Medulla oblongata (tissue), 1 donor: ENCODE data around the gene RNF150.

Source experiments
- DNase-seq: peaks from one replicate; pipeline ENCODE4 v3.0.0-alpha.2; 2015; ENCODE audit errors: extremely low spot score

The RNF150 gene

DNA sequence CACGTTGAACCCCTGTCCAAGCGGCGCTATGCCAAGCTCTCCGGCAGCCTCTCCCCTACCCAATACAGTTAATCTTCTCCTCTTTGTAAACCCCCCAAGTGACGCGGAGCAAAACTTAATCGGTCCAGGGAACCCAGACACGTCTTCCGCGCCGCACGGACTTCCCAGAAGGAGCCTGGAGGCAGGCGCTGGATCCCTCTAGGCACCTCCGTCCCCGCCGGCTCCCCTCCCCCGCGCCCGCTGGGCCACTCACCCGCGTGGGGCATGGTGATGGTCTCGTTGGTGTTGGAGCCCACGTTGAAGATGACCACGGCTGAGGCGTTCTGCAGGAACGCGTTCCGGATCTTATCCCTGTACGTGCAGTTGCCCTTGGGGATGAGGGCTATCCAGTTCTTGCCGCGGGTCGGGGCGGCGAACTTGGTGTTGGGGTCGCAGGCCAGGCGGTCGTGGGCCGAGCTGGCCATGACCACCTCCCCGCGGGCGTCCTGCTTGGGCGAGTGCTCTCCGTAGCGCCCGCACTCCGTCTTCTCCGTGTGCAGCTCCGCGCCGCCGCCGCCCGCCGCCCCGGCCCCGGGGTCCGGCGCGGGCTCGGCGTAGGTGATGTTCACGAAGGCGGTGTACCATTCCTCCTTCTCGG lies 1.1 kb downstream of the RNF150 start:
- DNase-seq = peak; percentile 16

GRCh38 chr4:141131723-141132071 lies 1.6 kb downstream of the RNF150 start:
- no peak for DNase-seq

DNA sequence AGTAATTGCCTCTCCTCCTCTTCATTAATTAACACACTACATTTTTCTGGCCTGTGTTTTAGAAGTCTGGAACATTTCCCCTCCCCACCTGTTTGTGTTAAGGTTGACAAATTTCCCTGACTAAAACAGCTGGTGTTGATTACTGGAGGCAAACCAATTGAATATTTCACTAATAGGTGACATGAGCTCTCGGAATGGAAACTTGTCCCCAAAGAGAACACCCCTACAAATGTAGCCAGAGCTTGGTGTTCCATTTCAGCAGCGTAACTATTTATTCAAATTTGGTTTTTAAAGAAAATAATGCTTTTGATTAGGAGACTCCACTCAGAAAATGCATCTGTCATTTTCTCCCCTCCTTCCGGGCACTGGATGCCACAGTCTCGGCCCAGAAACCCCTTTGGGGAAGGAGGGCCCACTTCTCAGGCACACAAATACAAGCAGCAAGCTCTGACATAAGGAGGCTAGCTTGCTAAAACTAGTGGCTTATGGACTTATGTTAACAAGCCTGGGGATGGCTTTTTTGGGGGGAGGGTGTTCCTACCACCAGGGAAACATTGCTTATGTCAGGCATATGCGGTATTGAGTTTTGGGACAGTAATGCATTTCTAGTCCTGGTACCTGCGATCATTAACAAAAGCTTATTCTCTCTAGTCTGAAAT lies 2.2 kb downstream of the RNF150 start:
- peak; percentile 22 for DNase-seq

DNA sequence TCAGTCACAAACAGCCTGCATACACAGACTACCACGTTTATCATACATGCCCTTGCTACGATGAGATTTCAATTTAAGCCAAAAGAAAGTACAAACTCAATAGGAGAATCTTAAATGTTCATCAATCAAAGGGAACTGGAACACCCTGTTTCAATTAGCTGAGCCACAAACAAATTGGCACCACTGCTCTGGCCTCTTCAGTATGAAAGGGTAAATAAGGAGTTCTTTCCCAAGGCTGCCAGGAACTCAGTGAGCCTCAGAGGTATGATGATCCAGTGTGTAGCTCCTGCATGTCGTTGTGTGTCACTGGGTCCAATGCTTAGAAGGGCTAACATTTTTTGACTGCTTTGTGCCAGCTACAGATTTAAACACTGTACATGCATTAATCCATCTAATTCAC lies 5.4 kb downstream of the RNF150 start:
- peak; percentile 44 for DNase-seq

DNA sequence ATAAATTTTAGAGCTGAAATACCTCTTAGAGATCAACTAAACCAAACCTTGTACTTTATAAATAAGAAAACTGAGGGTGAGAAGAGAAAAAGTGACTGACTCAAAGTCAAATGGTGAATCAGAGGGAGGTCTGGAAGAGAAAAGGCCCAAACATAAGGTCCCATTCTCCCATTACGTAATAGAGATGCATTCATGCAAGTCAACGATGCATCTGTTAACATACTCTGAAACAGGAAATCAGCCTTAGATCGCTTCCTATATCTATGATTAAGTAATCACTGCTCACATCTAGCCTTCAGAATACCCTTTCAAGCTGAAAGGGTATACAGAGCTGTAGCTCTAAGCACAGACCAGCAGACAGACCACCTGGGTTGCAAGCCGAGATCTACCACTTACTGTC lies 6.5 kb downstream of the RNF150 start:
- DNase-seq = no peak

DNA sequence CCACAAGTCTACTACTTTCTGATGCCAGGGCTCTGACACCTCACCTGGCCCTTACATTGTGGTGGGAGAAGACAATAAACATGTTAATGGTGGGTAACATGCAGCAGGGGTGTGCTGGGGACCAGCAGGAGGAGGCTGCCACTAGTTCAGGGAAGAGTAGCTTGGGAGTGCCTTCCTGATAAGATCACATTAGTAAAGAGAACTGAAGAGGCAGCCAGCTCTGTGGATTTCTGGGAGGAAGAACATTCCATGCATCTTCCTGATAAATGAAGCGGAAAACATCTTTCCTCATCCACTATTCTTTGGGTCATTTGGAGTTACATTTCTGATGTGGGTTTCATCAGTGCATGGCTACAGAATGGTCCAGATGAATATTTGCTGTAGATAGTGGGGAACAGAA lies 9.0 kb downstream of the RNF150 start:
- no peak for DNase-seq

- no peak for DNase-seq
These were observed 11.4 kb downstream of the RNF150 start for GRCh38 chr4:141121768-141122454.

- DNase-seq = no peak
These were observed 12.2 kb downstream of the RNF150 start for GRCh38 chr4:141121101-141121500.

GRCh38 chr4:141120036-141120593 lies 13.2 kb downstream of the RNF150 start:
- no peak for DNase-seq

GRCh38 chr4:141119071-141119470 lies 14.2 kb downstream of the RNF150 start:
- DNase-seq = no peak

- DNase-seq = no peak
These were observed 14.9 kb downstream of the RNF150 start for GRCh38 chr4:141118381-141118780.

GRCh38 chr4:141117935-141118334 lies 15.3 kb downstream of the RNF150 start:
- no peak for DNase-seq

GRCh38 chr4:141109983-141110382 lies 23.3 kb downstream of the RNF150 start:
- no peak for DNase-seq

- DNase-seq = no peak
These were observed 25.3 kb downstream of the RNF150 start for GRCh38 chr4:141107927-141108326.

DNA sequence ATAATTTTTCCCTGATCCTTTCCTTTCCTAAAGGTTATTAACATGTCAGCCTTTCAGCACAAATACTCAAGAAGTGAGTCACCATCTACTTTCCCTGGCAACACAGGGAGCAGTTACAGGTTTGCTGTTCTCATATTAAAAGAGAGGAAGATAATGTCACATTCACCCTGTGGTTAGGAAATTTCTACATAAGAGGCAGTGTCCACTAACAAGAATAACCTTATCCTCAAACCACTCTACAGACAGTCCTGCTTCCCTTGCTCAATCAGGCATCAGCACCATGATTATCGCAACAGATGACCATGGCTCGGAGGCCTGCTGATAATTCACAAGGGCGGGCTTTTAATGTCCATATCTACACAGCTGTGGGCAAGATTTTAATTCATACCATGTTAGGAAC lies 30.9 kb downstream of the RNF150 start:
- DNase-seq = no peak

- no peak for DNase-seq
These were observed 31.8 kb downstream of the RNF150 start for GRCh38 chr4:141101511-141101910.

DNA sequence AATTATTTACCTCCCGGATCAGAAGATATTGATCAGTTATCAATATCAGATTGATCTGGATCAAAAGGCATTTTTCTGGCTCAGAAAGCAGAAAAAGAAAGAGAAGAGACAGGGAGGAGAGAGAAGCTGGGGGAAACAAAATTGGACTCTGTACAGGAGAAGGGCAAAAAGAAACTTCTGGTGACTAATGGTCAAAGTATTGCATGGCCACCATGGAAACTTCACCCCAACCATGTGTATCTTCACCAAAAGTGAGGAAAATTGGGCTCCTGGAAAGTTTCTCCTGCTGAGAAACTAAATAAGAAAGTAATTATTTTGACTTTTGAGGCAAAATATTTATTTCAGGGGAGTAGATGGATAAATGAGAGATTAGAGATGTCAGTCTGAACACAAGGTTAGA lies 33.9 kb downstream of the RNF150 start:
- no peak for DNase-seq

- no peak for DNase-seq
These were observed 35.1 kb downstream of the RNF150 start for GRCh38 chr4:141098163-141098562.

DNA sequence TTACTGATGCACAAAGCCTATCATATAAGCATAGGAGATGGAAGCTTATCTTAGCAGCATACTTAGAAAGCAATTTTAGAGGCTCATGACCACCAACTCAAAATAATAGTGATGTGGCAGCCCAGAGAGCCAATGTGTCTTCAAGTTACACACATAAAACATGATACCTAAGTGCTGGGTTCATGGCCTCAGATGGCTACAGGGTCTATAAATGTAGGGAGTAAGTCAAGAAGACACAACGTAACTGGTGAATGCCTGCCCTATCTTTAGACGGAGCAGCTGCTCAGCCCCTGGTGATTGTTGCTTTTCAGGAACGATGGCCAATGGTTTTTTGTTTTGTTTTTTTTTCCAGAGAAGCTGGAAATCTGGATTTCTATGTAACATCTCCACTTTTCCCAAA lies 42.8 kb downstream of the RNF150 start:
- no peak for DNase-seq

- DNase-seq = no peak
These were observed 51.3 kb downstream of the RNF150 start for GRCh38 chr4:141081921-141082395.

DNA sequence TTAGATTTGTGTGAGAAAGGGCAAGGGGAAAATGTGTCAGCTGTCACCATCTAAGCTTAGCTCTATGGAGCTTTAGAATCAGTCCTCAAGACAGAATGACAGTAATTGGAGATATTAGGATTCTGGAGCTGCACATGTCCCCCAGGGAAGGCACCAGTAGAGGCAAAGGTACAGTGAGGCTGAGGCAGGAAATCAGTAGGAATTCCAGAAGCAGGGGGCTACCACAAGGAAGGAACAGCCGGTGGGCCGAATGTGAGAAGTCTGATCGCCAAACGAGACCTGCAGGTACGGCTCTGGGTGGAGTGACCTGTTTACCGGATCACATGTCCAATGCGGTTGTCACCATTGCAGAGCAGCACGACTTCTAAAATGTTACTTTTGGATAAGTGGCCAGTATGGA lies 52.6 kb downstream of the RNF150 start:
- DNase-seq = no peak

DNA sequence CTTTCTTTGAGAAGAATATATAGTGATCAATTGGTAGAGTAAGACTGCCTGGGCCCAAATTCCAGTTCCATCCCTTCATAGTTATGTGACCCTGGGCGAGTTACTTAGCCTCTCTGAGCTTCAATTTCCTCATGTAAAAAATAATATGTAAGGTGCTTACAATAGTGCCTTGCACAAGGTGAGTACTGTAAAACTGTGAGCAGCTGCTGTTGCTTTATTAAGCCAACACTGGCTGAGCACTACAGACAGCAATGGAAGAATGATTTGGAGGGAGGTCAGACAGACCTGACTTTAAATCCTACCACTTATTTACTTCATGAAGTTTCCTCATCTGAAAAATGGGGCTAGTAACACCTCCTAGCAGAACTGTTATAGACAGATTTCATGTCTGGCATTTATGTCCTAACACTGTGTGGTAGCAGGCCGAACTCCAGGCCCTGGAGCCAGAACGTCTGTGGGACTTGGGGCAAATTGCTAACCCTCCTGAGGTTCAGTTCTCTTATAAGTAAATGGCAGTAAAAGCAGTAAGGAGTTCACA lies 53.8 kb downstream of the RNF150 start:
- DNase-seq = no peak

DNA sequence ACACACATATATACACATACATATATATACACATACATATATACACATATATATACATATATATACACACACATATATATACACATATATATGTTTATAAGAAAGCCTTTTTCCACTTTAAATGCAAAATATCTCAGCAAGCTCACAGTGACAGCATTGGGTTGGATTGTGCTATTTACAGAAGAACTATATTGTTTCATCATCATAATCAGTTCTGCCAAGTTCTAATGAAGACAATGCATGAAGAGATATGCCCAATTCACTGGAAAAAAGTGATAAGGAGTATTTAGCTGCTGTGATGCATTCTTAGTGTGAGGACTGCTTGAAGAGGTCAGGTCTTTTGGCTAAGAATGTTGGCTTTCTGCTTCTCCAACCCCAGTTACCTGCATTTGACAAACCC lies 54.4 kb downstream of the RNF150 start:
- DNase-seq = no peak
